Endothelial cell (in vitro differentiated cells): Measurements from ENCODE around the gene NEDD4L. TPM values are rescaled to one million over a fixed set of nuclear protein-coding genes. Genes with fewer than 3 reads are reported as not detected.

Source experiments
- DNase-seq: peaks from one replicate; pipeline ENCODE4 v3.0.0; 2021; ENCODE audit warnings: low spot score
- H3K27ac Mint-ChIP-seq: one replicate; pipeline ENCODE4 v1.8.0; 2021; ENCODE audit warnings: mixed read lengths, inconsistent platforms; ENCODE audit not compliant: unreplicated experiment
- H3K27me3 Mint-ChIP-seq: one replicate; pipeline ENCODE4 v1.8.0; 2021; ENCODE audit warnings: mild to moderate bottlenecking, moderate library complexity, mixed read lengths, inconsistent platforms; ENCODE audit not compliant: unreplicated experiment
- H3K36me3 Mint-ChIP-seq: one replicate; pipeline ENCODE4 v1.8.0; 2021; ENCODE audit warnings: mild to moderate bottlenecking, low read depth, mixed read lengths, inconsistent platforms; ENCODE audit not compliant: unreplicated experiment
- H3K4me1 Mint-ChIP-seq: one replicate; pipeline ENCODE4 v1.8.0; 2021; ENCODE audit warnings: mild to moderate bottlenecking, mixed read lengths, inconsistent platforms; ENCODE audit not compliant: unreplicated experiment
- H3K4me3 Mint-ChIP-seq: one replicate; pipeline ENCODE4 v1.8.0; 2021; ENCODE audit warnings: mild to moderate bottlenecking, mixed read lengths, inconsistent platforms; ENCODE audit not compliant: unreplicated experiment
- H3K9me3 Mint-ChIP-seq: one replicate; pipeline ENCODE4 v1.8.0; 2021; ENCODE audit warnings: mixed read lengths, inconsistent platforms; ENCODE audit not compliant: unreplicated experiment
- CTCF ChIP-seq: fragments of 200-600 bp; sonication (generic); IDR thresholded peaks from one replicate; pipeline ENCODE4 v1.5.0; 2021; ENCODE audit warnings: antibody characterized with exemption; ENCODE audit not compliant: unreplicated experiment
- total RNA-seq: library from RNA; stranded (reverse); fragmentation: NEBNext Ultra II Directional; extraction: Animal tissue kit (Norgen Biotek cat#: 25700); gene quantifications from one replicate; pipeline ENCODE4 v1.2.1, GENCODE V29; 2021; ENCODE audit not compliant: unreplicated experiment

NEDD4L gene
- total RNA-seq, 1 donor from 2014 or later = 42.8 TPM

- TF ChIP-seq CTCF = no peak
- Mint-ChIP-seq H3K9me3 (no peaks in the 10 kb centered on the region), H3K4me3 (no peak overlapping the region), H3K4me1 (no peaks in the 10 kb centered on the region), H3K27ac (no peak overlapping the region), H3K27me3 (peaks cover 5% of the 10 kb centered on the region), H3K36me3 (peaks cover 6% of the 10 kb centered on the region)
- DNase-seq = no peak
These were observed 337.8 kb downstream of the NEDD4L start for GRCh38 chr18:58381676-58382411.

GRCh38 chr18:58382446-58382845 lies 338.4 kb downstream of the NEDD4L start:
- no peak overlapping the region for H3K27ac Mint-ChIP-seq
- H3K4me1 Mint-ChIP-seq = no peaks in the 10 kb centered on the region
- H3K9me3 Mint-ChIP-seq = no peaks in the 10 kb centered on the region
- no peak for TF ChIP-seq CTCF
- DNase-seq = no peak
- no peak overlapping the region for H3K4me3 Mint-ChIP-seq
- H3K27me3 Mint-ChIP-seq = peaks cover 7% of the 10 kb centered on the region
- peaks cover 9% of the 10 kb centered on the region for H3K36me3 Mint-ChIP-seq

GRCh38 chr18:58385472-58385871 lies 341.4 kb downstream of the NEDD4L start:
- no peak for DNase-seq
- H3K27ac Mint-ChIP-seq = no peak overlapping the region
- TF ChIP-seq CTCF = no peak
- H3K4me3 Mint-ChIP-seq = no peak overlapping the region
- H3K9me3 Mint-ChIP-seq = no peaks in the 10 kb centered on the region
- H3K36me3 Mint-ChIP-seq = peaks cover 20% of the 10 kb centered on the region
- no peaks in the 10 kb centered on the region for H3K4me1 Mint-ChIP-seq
- peaks cover 10% of the 10 kb centered on the region for H3K27me3 Mint-ChIP-seq

- H3K4me1 Mint-ChIP-seq = no peaks in the 10 kb centered on the region
- no peak for DNase-seq
- no peak overlapping the region for H3K4me3 Mint-ChIP-seq
- H3K27me3 Mint-ChIP-seq = peaks cover 5% of the 10 kb centered on the region
- no peak overlapping the region for H3K27ac Mint-ChIP-seq
- no peaks in the 10 kb centered on the region for H3K9me3 Mint-ChIP-seq
- H3K36me3 Mint-ChIP-seq = peaks cover 22% of the 10 kb centered on the region
- TF ChIP-seq CTCF = no peak
These were observed 342.8 kb downstream of the NEDD4L start for GRCh38 chr18:58386780-58387179.

- peaks cover 22% of the 10 kb centered on the region for H3K36me3 Mint-ChIP-seq
- no peak overlapping the region for H3K27ac Mint-ChIP-seq
- no peak for DNase-seq
These were observed 343.7 kb downstream of the NEDD4L start for GRCh38 chr18:58387716-58388115.

More at GRCh38 chr18:58387716-58388115, 343.7 kb downstream of the NEDD4L start:
- TF ChIP-seq CTCF = no peak
- Mint-ChIP-seq H3K27me3 (peaks cover 5% of the 10 kb centered on the region), H3K4me3 (no peak overlapping the region), H3K4me1 (no peaks in the 10 kb centered on the region), H3K9me3 (no peaks in the 10 kb centered on the region)
